Measurements from ENCODE around the gene ADAM12.

ADAM12 gene

DNA sequence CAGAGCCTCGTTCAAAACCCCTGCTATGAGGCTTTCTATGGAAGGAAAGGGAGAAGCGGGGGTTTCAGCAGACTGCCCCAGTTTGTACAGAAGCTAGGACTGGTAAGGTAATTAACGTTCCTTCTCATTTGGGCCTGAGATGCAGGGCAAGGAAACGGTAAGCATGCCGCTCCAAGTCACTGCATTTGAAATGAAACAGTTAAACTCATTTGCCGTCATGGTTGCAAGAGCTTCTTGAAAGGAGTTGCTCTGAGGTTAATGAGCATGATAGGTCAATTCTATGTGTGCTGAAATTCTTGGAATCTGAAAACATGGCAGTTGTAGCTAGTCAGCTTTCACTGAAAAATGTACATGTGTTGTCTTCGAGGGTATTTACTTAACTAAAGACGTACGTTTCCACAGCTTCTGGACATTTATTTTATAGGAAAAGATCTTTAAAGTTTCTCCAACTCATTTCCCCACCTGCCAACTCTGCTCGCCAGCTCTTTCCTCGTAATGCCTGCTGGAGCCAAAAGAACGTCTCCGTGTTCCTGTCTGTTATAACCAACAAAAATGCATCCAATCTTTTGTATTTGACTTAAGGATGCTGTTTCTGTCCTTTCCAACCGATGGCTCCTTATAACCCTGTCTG lies 73.3 kb downstream of the ADAM12 start:
- ATAC-seq = no peak
- no peak for TF ChIP-seq BACH2 (CRISPR knock-in tag; IDR thresholded peaks at IDR 0.05; ENCODE audit: borderline replicate concordance)
- no peak for TF ChIP-seq ISL1 (CRISPR knock-in tag; IDR thresholded peaks at IDR 0.05)
- TF ChIP-seq, protein P1, sequence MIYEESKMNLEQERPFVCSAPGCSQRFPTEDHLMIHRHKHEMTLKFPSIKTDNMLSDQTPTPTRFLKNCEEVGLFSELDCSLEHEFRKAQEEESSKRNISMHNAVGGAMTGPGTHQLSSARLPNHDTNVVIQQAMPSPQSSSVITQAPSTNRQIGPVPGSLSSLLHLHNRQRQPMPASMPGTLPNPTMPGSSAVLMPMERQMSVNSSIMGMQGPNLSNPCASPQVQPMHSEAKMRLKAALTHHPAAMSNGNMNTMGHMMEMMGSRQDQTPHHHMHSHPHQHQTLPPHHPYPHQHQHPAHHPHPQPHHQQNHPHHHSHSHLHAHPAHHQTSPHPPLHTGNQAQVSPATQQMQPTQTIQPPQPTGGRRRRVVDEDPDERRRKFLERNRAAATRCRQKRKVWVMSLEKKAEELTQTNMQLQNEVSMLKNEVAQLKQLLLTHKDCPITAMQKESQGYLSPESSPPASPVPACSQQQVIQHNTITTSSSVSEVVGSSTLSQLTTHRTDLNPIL (CRISPR knock-in tag; IDR thresholded peaks at IDR 0.05; ENCODE audit: low read depth) = no peak
- TF ChIP-seq, protein P2, sequence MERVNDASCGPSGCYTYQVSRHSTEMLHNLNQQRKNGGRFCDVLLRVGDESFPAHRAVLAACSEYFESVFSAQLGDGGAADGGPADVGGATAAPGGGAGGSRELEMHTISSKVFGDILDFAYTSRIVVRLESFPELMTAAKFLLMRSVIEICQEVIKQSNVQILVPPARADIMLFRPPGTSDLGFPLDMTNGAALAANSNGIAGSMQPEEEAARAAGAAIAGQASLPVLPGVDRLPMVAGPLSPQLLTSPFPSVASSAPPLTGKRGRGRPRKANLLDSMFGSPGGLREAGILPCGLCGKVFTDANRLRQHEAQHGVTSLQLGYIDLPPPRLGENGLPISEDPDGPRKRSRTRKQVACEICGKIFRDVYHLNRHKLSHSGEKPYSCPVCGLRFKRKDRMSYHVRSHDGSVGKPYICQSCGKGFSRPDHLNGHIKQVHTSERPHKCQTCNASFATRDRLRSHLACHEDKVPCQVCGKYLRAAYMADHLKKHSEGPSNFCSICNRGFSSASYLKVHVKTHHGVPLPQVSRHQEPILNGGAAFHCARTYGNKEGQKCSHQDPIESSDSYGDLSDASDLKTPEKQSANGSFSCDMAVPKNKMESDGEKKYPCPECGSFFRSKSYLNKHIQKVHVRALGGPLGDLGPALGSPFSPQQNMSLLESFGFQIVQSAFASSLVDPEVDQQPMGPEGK (CRISPR knock-in tag; IDR thresholded peaks at IDR 0.05; ENCODE audit: borderline replicate concordance) = no peak
- TF ChIP-seq, protein P3, sequence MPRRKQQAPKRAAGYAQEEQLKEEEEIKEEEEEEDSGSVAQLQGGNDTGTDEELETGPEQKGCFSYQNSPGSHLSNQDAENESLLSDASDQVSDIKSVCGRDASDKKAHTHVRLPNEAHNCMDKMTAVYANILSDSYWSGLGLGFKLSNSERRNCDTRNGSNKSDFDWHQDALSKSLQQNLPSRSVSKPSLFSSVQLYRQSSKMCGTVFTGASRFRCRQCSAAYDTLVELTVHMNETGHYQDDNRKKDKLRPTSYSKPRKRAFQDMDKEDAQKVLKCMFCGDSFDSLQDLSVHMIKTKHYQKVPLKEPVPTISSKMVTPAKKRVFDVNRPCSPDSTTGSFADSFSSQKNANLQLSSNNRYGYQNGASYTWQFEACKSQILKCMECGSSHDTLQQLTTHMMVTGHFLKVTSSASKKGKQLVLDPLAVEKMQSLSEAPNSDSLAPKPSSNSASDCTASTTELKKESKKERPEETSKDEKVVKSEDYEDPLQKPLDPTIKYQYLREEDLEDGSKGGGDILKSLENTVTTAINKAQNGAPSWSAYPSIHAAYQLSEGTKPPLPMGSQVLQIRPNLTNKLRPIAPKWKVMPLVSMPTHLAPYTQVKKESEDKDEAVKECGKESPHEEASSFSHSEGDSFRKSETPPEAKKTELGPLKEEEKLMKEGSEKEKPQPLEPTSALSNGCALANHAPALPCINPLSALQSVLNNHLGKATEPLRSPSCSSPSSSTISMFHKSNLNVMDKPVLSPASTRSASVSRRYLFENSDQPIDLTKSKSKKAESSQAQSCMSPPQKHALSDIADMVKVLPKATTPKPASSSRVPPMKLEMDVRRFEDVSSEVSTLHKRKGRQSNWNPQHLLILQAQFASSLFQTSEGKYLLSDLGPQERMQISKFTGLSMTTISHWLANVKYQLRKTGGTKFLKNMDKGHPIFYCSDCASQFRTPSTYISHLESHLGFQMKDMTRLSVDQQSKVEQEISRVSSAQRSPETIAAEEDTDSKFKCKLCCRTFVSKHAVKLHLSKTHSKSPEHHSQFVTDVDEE (CRISPR knock-in tag; IDR thresholded peaks at IDR 0.05) = no peak
- TF ChIP-seq ARNTL (CRISPR knock-in tag; IDR thresholded peaks at IDR 0.05; ENCODE audit: borderline replicate concordance, low read depth) = no peak
- no peak for TF ChIP-seq TCF4 (CRISPR knock-in tag; IDR thresholded peaks at IDR 0.05; ENCODE audit: borderline replicate concordance)
- no peak for TF ChIP-seq OSR1 (CRISPR knock-in tag; IDR thresholded peaks at IDR 0.05)
- TF ChIP-seq, protein P4, sequence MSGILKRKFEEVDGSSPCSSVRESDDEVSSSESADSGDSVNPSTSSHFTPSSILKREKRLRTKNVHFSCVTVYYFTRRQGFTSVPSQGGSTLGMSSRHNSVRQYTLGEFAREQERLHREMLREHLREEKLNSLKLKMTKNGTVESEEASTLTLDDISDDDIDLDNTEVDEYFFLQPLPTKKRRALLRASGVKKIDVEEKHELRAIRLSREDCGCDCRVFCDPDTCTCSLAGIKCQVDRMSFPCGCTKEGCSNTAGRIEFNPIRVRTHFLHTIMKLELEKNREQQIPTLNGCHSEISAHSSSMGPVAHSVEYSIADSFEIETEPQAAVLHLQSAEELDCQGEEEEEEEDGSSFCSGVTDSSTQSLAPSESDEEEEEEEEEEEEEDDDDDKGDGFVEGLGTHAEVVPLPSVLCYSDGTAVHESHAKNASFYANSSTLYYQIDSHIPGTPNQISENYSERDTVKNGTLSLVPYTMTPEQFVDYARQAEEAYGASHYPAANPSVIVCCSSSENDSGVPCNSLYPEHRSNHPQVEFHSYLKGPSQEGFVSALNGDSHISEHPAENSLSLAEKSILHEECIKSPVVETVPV (CRISPR knock-in tag; IDR thresholded peaks at IDR 0.05) = no peak
- TF ChIP-seq ZNF8 (CRISPR knock-in tag; IDR thresholded peaks at IDR 0.05) = no peak
- no peak for TF ChIP-seq ZC3H10 (CRISPR knock-in tag; IDR thresholded peaks at IDR 0.05)
- TF ChIP-seq SNAI2 (CRISPR knock-in tag; IDR thresholded peaks at IDR 0.05) = no peak
- TF ChIP-seq ZNF70 (CRISPR knock-in tag; IDR thresholded peaks at IDR 0.05) = no peak
- no peak for TF ChIP-seq ZFP3 (CRISPR knock-in tag; IDR thresholded peaks at IDR 0.05)

DNA sequence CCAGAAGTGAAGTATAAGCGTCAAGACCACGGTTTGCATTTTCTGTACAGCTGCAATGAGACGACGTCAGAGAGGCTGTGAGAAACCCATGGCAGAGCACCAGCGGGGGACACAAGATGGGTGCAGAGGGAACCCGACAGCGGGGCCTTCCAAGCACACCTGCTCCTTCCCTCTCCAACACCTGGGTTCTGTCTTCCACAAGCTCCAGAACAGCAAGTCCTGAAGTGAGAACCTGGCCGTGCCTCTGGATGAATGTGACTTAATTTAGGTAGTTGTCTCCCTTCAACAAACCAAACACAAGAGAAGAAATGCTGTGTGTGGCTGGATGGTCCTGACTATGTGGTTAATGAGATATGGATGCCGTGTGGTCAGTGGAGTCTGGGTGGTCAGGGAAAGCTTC lies 76.1 kb downstream of the ADAM12 start:
- ATAC-seq = no peak

More for the DNA sequence above, 76.1 kb downstream of the ADAM12 start:
- TF ChIP-seq, protein P3 (CRISPR knock-in tag; IDR thresholded peaks at IDR 0.05) = no peak
- no peak for TF ChIP-seq TCF4 (CRISPR knock-in tag; IDR thresholded peaks at IDR 0.05; ENCODE audit: borderline replicate concordance)
- no peak for TF ChIP-seq ARNTL (CRISPR knock-in tag; IDR thresholded peaks at IDR 0.05; ENCODE audit: borderline replicate concordance, low read depth)
- TF ChIP-seq ZC3H10 (CRISPR knock-in tag; IDR thresholded peaks at IDR 0.05) = no peak
- TF ChIP-seq TOX (CRISPR knock-in tag; IDR thresholded peaks at IDR 0.05; ENCODE audit: borderline replicate concordance) = no peak
- TF ChIP-seq, protein P5, sequence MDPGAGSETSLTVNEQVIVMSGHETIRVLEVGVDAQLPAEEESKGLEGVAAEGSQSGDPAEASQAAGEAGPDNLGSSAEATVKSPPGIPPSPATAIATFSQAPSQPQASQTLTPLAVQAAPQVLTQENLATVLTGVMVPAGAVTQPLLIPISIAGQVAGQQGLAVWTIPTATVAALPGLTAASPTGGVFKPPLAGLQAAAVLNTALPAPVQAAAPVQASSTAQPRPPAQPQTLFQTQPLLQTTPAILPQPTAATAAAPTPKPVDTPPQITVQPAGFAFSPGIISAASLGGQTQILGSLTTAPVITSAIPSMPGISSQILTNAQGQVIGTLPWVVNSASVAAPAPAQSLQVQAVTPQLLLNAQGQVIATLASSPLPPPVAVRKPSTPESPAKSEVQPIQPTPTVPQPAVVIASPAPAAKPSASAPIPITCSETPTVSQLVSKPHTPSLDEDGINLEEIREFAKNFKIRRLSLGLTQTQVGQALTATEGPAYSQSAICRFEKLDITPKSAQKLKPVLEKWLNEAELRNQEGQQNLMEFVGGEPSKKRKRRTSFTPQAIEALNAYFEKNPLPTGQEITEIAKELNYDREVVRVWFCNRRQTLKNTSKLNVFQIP (CRISPR knock-in tag; IDR thresholded peaks at IDR 0.05; ENCODE audit: borderline replicate concordance, low read depth) = no peak
- TF ChIP-seq, protein P2 (CRISPR knock-in tag; IDR thresholded peaks at IDR 0.05; ENCODE audit: borderline replicate concordance) = no peak
